Stimulated activated CD4-positive, alpha-beta T cell treated with anti-CD3 and anti-CD28 coated beads, TNF-alpha, amount 100 ng/mL, for 48 hours (primary cell): ENCODE data around the gene THEM5.

ENCODE experiments used
- DNase-seq, 3 donors: peaks; one replicate each; pipeline ENCODE4 v3.0.0-alpha.2; 2020; ENCODE audit warnings: low read depth in 3 of 3

THEM5 gene

GRCh38 chr1:151819976-151820623 lies 33.4 kb downstream of the THEM5 start:
- DNase-seq = peak in 1 of 3 donors; percentile 43

- no peak for DNase-seq
Measured at GRCh38 chr1:151819227-151819835, 34.2 kb downstream of the THEM5 start.

GRCh38 chr1:151817353-151817730 lies 36.2 kb downstream of the THEM5 start:
- no peak for DNase-seq

GRCh38 chr1:151816548-151817352 lies 36.8 kb downstream of the THEM5 start:
- no peak for DNase-seq

GRCh38 chr1:151815716-151816327 lies 37.7 kb downstream of the THEM5 start:
- no peak for DNase-seq

- DNase-seq = no peak
Measured at GRCh38 chr1:151814971-151815545, 38.5 kb downstream of the THEM5 start.

- no peak for DNase-seq
Measured at GRCh38 chr1:151814426-151814825, 39.1 kb downstream of the THEM5 start.

GRCh38 chr1:151813271-151813977 lies 40.1 kb downstream of the THEM5 start:
- DNase-seq = no peak

- no peak for DNase-seq
Measured at GRCh38 chr1:151811181-151811580, 42.3 kb downstream of the THEM5 start.

GRCh38 chr1:151809985-151810556 lies 43.4 kb downstream of the THEM5 start:
- no peak for DNase-seq

GRCh38 chr1:151809290-151809984 lies 44.1 kb downstream of the THEM5 start:
- DNase-seq = no peak

- DNase-seq = no peak
Measured at GRCh38 chr1:151807766-151808165, 45.7 kb downstream of the THEM5 start.

GRCh38 chr1:151807131-151807530 lies 46.4 kb downstream of the THEM5 start:
- no peak for DNase-seq

- no peak for DNase-seq
Measured at GRCh38 chr1:151806170-151806569, 47.3 kb downstream of the THEM5 start.

- DNase-seq = no peak
Measured at GRCh38 chr1:151805066-151805820, 48.3 kb downstream of the THEM5 start, which contains the start of gene LINGO4. LINGO4 (minus strand) TSS chr1:151805419; CDS start chr1:151802704, 2,715 bp downstream.

- no peak for DNase-seq
Measured at GRCh38 chr1:151803915-151804314, 49.6 kb downstream of the THEM5 start.

- no peak for DNase-seq
Measured at GRCh38 chr1:151803164-151803563, 50.3 kb downstream of the THEM5 start.

- no peak for DNase-seq
Measured at GRCh38 chr1:151802372-151802771, 51.1 kb downstream of the THEM5 start.

- DNase-seq = no peak
Measured at GRCh38 chr1:151801846-151802245, 51.7 kb downstream of the THEM5 start.
